ENCODE data around the gene RNF213.
"Not testable (repeated sequence)": the region's sequence is repeated elsewhere in the genome, so short reads cannot be mapped to it uniquely, and the experiment has no call there.

The RNF213 gene

GRCh38 chr17:80295146-80295545 is 34.5 kb downstream of the RNF213 start:
- no peak for DNase-seq (ENCODE audit: low spot score)

GRCh38 chr17:80295559-80295958 is 34.9 kb downstream of the RNF213 start:
- no peak for DNase-seq (ENCODE audit: low spot score)

- no peak for DNase-seq (ENCODE audit: low spot score)
Measured at GRCh38 chr17:80296221-80296620, 35.6 kb downstream of the RNF213 start.

- DNase-seq (ENCODE audit: low spot score), result no peak
Measured at GRCh38 chr17:80297996-80298560, 37.4 kb downstream of the RNF213 start.

GRCh38 chr17:80299350-80300100 is 38.9 kb downstream of the RNF213 start:
- not testable (repeated sequence) for DNase-seq (ENCODE audit: low spot score)

GRCh38 chr17:80300756-80301155 is 40.1 kb downstream of the RNF213 start:
- DNase-seq (ENCODE audit: low spot score), result not testable (repeated sequence)

- DNase-seq (ENCODE audit: low spot score), result no peak
Measured at GRCh38 chr17:80303824-80304223, 43.2 kb downstream of the RNF213 start.

- DNase-seq (ENCODE audit: low spot score), result no peak
Measured at GRCh38 chr17:80307994-80308691, 47.5 kb downstream of the RNF213 start.

GRCh38 chr17:80308692-80309517 is 48.3 kb downstream of the RNF213 start:
- DNase-seq (ENCODE audit: low spot score), result no peak

DNA sequence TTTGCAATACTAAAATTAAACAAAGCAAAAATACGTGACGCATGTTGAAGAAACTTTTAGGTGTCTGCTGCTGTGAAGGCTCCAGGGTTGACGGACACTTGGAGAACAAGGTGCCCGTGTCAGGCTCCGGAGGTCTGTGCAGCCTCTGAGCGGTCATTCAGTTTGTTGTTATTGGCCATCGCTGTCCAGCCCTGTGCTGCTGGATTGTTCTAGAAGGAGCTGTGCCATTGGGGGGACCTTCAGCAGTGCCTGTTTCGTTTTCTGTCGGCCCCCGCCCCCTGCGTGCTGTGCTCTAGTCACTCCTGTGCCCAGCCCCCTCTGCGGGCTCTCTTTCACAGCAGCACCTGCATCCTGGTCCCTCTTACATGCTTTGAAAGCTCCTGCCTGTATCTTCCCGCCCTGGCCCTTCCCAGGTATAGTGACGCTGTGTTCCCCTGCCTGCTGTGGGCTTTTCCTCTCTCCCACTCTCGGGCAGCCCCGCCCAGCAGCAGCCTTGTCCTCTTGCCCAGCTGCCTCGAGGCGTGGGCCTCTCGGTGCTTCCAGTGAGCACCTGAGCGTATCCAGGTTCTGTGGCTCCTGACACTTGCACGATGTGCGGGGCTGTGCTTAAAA is 50.7 kb downstream of the RNF213 start:
- no peak for DNase-seq (ENCODE audit: low spot score)

GRCh38 chr17:80312621-80313135 is 52.0 kb downstream of the RNF213 start:
- no peak for DNase-seq (ENCODE audit: low spot score)

- no peak for DNase-seq (ENCODE audit: low spot score)
Measured at GRCh38 chr17:80313160-80313829, 52.6 kb downstream of the RNF213 start.

GRCh38 chr17:80313946-80314345 is 53.3 kb downstream of the RNF213 start:
- DNase-seq (ENCODE audit: low spot score), result not testable (repeated sequence)

DNA sequence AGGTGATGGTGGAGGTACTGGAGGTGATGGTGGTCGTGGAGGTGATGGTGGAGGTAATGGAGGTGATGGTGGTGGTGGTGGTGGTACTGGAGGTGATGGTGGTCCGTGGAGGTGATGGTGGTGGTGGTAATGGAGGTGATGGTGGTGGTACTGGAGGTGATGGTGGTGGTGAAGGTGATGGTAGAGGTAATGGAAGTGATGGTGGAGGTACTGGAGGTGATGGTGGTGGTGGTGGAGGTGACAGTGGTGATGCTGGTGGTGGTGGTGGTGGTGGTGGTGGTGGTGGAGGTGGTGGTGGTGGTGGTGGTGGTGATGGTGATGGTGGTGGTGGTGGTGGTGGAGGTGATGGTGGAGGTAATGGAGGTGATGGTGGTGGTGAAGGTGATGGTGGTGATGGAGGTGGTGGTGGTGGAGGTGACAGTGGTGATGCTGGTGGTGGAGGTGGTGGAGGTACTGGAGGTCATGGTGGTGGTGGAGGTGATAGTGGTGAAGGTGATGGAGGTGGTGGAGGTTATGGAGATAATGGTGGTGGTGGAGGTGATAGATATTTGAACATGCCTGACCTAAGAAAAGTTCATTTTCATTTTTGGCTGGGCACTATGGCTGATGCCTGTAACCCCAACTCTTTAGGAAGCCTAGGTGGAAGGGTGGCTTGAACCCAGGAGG is 55.0 kb downstream of the RNF213 start:
- no peak for DNase-seq (ENCODE audit: low spot score)

DNA sequence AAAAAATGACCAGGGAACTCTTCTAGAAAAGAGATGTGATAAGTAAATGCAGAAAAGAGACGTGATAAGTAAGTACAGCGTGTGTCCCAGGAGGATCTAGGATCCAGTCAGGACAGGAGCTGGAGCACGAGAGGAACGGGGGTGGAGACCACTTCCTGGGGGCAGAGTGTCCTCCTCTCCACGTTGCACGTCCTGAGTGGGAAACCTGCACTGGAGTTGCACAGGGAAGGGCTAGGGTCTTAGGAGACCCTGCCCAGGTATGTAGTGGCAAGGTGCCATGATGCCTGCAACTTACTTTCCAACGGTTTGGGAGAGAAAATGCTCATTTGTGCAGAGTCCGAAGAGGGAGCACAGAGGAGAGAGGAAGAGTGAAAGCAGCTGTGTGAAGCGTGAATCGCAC is 55.8 kb downstream of the RNF213 start:
- DNase-seq (ENCODE audit: low spot score), result no peak

DNA sequence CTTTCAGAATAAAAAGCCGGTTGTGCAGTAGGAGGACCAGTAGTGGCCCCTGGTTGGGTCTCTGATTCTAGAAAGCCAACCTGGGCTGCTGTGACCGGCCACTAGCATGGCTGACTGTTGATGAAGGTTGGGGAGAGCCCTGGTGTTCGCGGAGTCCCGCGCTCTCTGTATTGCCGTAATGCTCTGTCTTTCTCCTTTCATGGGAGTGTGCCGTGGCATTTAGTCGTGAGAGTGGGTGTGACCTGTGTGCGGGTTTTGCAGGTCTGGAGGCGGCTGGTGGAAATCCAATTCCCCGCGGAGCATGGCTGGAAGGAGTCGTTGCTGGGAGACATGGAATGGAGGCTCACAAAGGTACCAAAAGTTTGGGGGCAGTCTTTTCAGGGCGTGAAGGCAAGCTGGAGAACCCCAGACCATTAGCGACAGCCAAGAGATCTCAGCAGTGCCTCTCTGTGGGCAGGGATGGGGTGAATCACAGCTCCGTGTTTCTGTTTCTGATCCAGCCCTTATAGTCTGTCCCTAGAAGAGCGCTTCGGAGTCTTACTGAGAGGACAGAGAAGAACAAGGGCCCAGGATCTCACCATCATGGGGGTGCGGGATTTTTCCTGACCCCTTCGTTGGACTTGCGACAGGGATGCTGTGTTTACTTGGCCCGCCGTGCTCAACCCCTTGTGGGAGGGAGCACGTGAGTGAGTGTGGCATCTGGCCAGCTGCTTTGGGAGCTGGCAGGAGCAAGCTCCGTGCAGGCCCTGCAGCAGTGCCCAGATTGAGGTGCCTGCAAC is 56.5 kb downstream of the RNF213 start:
- no peak for DNase-seq (ENCODE audit: low spot score)

DNA sequence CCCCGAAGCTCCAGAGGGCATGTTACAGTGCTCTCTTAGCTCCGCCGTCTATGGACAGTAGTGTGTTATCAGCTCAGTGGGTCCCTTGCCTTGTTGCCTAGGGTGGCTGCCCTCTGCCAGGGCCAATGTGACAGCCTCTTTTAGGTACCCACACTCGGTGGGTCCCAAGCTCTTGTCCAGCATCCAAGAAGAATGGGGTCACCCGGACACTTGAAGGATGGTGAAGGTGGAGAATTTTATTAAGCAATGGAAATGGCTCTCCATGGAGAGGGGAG is 57.0 kb downstream of the RNF213 start:
- no peak for DNase-seq (ENCODE audit: low spot score)

GRCh38 chr17:80318166-80318565 is 57.5 kb downstream of the RNF213 start:
- no peak for DNase-seq (ENCODE audit: low spot score)

- DNase-seq (ENCODE audit: low spot score), result no peak
Measured at GRCh38 chr17:80319262-80319998, 58.8 kb downstream of the RNF213 start.

All from cerebellar cortex (tissue), 1 donor.